HG02642 (cell line): Measurements from ENCODE around the gene GGACT.
"Not testable (repeated sequence)": the region's sequence is repeated elsewhere in the genome, so short reads cannot be mapped to it uniquely, and the experiment has no call there.

Experiments used
- ATAC-seq: cut with Tn5 transposase; IDR thresholded peaks from one replicate; pipeline ENCODE4 v1.9.1; 2021; ENCODE audit warnings: mild to moderate bottlenecking; ENCODE audit not compliant: unreplicated experiment, poor library complexity

The GGACT gene

GRCh38 chr13:100602493-100603111, 14.0 kb upstream of the GGACT start:
- no peak for ATAC-seq

GRCh38 chr13:100601716-100602115, 13.1 kb upstream of the GGACT start:
- no peak for ATAC-seq

GRCh38 chr13:100600915-100601314, 12.3 kb upstream of the GGACT start:
- ATAC-seq, result no peak

GRCh38 chr13:100600461-100600860, 11.9 kb upstream of the GGACT start:
- ATAC-seq, result no peak

GRCh38 chr13:100597253-100597652, 8.7 kb upstream of the GGACT start:
- ATAC-seq, result no peak

GRCh38 chr13:100596516-100596915, 7.9 kb upstream of the GGACT start:
- ATAC-seq, result no peak

GRCh38 chr13:100594731-100595130, 6.1 kb upstream of the GGACT start:
- no peak for ATAC-seq

GRCh38 chr13:100594255-100594654, 5.7 kb upstream of the GGACT start:
- ATAC-seq, result no peak

- ATAC-seq, result no peak
Measured at GRCh38 chr13:100589178-100589725, 663 bp upstream of the GGACT start.

- ATAC-seq, result no peak
Measured at GRCh38 chr13:100584896-100585295, 3.7 kb downstream of the GGACT start.

- no peak for ATAC-seq
Measured at GRCh38 chr13:100581504-100581903, 7.1 kb downstream of the GGACT start.

GRCh38 chr13:100581030-100581429, 7.6 kb downstream of the GGACT start:
- ATAC-seq, result no peak

GRCh38 chr13:100580045-100580444, 8.5 kb downstream of the GGACT start:
- no peak for ATAC-seq

GRCh38 chr13:100577239-100577638, 11.3 kb downstream of the GGACT start:
- not testable (repeated sequence) for ATAC-seq

- peak; percentile 91 for ATAC-seq
Measured at GRCh38 chr13:100573121-100573520, 15.5 kb downstream of the GGACT start.

GRCh38 chr13:100566543-100566942, 22.0 kb downstream of the GGACT start:
- no peak for ATAC-seq

GRCh38 chr13:100565286-100565685, 23.3 kb downstream of the GGACT start:
- no peak for ATAC-seq

- no peak for ATAC-seq
Measured at GRCh38 chr13:100564444-100565223, 24.0 kb downstream of the GGACT start.

GRCh38 chr13:100563779-100564178, 24.8 kb downstream of the GGACT start:
- no peak for ATAC-seq

GRCh38 chr13:100561599-100562204, 26.9 kb downstream of the GGACT start:
- ATAC-seq, result no peak

- no peak for ATAC-seq
Measured at GRCh38 chr13:100561158-100561499, 27.5 kb downstream of the GGACT start.
